GM23338 (cell line): ENCODE data around the gene TXNRD1. TPM values are rescaled to one million over a fixed set of nuclear protein-coding genes. Genes with fewer than 3 reads are reported as not detected.

Experiments used
- ATAC-seq: fragments of 200-7000 bp; cut with Tn5 transposase; 3 replicates; pipeline ENCODE4 v1.9.1; 2020
- DNase-seq: peaks from one replicate; pipeline ENCODE4 v3.0.0-alpha.2; 2015; ENCODE audit warnings: low spot score
- H2AFZ ChIP-seq: fragments of 200-600 bp; sonication (generic); 2 replicates; pipeline ENCODE4 v1.8.0; 2016; ENCODE audit warnings: antibody characterized with exemption, mild to moderate bottlenecking, moderate library complexity
- H3F3A ChIP-seq: fragments of 200-600 bp; sonication (generic); replicated peaks from 2 replicates; pipeline ENCODE4 v1.8.0; 2017; ENCODE audit warnings: antibody characterized with exemption, mixed run types, low read depth
- H3K27ac ChIP-seq: fragments of 200-600 bp; sonication (generic); 2 replicates; pipeline ENCODE4 v1.6.1; 2016; ENCODE audit warnings: low read depth
- H3K27me3 ChIP-seq: fragments of 200-600 bp; sonication (generic); 2 replicates; pipeline ENCODE4 v1.8.0; 2016; ENCODE audit warnings: mild to moderate bottlenecking, mixed run types, moderate library complexity; ENCODE audit not compliant: insufficient read depth
- H3K36me3 ChIP-seq: fragments of 200-600 bp; sonication (generic); 2 replicates; pipeline ENCODE4 v1.8.0; 2016; ENCODE audit warnings: mild to moderate bottlenecking; ENCODE audit not compliant: insufficient read depth
- H3K4me1 ChIP-seq: fragments of 200-600 bp; sonication (generic); 2 replicates; pipeline ENCODE4 v1.8.0; 2016; ENCODE audit warnings: mild to moderate bottlenecking, moderate library complexity; ENCODE audit not compliant: insufficient read depth
- H3K4me2 ChIP-seq: fragments of 200-600 bp; sonication (generic); 2 replicates; pipeline ENCODE4 v1.7.1; 2017; ENCODE audit warnings: mixed run types
- H3K4me3 ChIP-seq: fragments of 200-600 bp; sonication (generic); 2 replicates; pipeline ENCODE4 v1.6.1; 2016; ENCODE audit warnings: mixed run types
- H3K79me2 ChIP-seq: fragments of 200-600 bp; sonication (generic); replicated peaks from 2 replicates; pipeline ENCODE4 v1.8.0; 2017; ENCODE audit warnings: mild to moderate bottlenecking; ENCODE audit not compliant: insufficient read depth
- H3K9me2 ChIP-seq: fragments of 200-600 bp; sonication (generic); 2 replicates; pipeline ENCODE4 v1.8.0; 2017; ENCODE audit not compliant: insufficient read depth
- H4K20me1 ChIP-seq: fragments of 200-600 bp; sonication (generic); replicated peaks from 2 replicates; pipeline ENCODE4 v1.8.0; 2017; ENCODE audit warnings: mild to moderate bottlenecking; ENCODE audit not compliant: insufficient read depth
- H3K27ac Mint-ChIP-seq: 2 replicates; pipeline ENCODE4 v1.8.0; 2020; ENCODE audit warnings: inconsistent platforms, mild to moderate bottlenecking, moderate library complexity, mixed read lengths
- H3K27me3 Mint-ChIP-seq: 3 replicates; pipeline ENCODE4 v1.8.0; 2022; ENCODE audit warnings: low read depth, mild to moderate bottlenecking, moderate library complexity, mixed read lengths, inconsistent platforms; ENCODE audit not compliant: insufficient read depth, poor library complexity
- H3K36me3 Mint-ChIP-seq: 3 replicates; pipeline ENCODE4 v1.8.0; 2021; ENCODE audit warnings: low read depth, mild to moderate bottlenecking, inconsistent platforms, moderate library complexity, mixed read lengths
- H3K4me1 Mint-ChIP-seq: 3 replicates; pipeline ENCODE4 v1.8.0; 2020; ENCODE audit warnings: mild to moderate bottlenecking, inconsistent platforms, mixed read lengths
- H3K4me3 Mint-ChIP-seq: 3 replicates; pipeline ENCODE4 v1.8.0; 2021; ENCODE audit warnings: moderate library complexity, mild to moderate bottlenecking, inconsistent platforms, mixed read lengths
- H3K9me3 Mint-ChIP-seq: 3 replicates; pipeline ENCODE4 v1.8.0; 2020; ENCODE audit warnings: moderate library complexity, mild to moderate bottlenecking, inconsistent platforms, mixed read lengths
- CREB1 ChIP-seq: fragments of 250-450 bp; sonication (Bioruptor Pico); IDR thresholded peaks from 2 replicates; pipeline ENCODE4 v1.5.0; 2020; ENCODE audit warnings: low read depth, mild to moderate bottlenecking, moderate library complexity
- CTCF ChIP-seq, 2 experiments: fragments of 200-600 bp in 1 of 2; sonication (generic) in 1 of 2; conservative IDR thresholded peaks; 2 replicates each; pipeline versions ENCODE4 v1.5.1 to v1.6.1; 2016 to 2017; ENCODE audit warnings: antibody characterized with exemption in 2 of 2, low read depth in 2 of 2, mild to moderate bottlenecking in 2 of 2, moderate library complexity in 1 of 2
- ETS1 ChIP-seq: IDR thresholded peaks from 2 replicates; pipeline ENCODE4 v1.6.1; 2016; ENCODE audit warnings: antibody characterized with exemption
- EZH2 ChIP-seq: fragments of 200-600 bp; sonication (generic); IDR thresholded peaks from one replicate; pipeline ENCODE4 v1.8.0; 2017; ENCODE audit warnings: antibody characterized with exemption, mild to moderate bottlenecking, low read depth; ENCODE audit not compliant: unreplicated experiment
- EZH2phosphoT487 ChIP-seq: fragments of 200-600 bp; sonication (generic); IDR thresholded peaks from one replicate; pipeline ENCODE4 v1.8.1; 2018; ENCODE audit warnings: antibody characterized with exemption; ENCODE audit not compliant: unreplicated experiment
- JUNB ChIP-seq: IDR thresholded peaks from one replicate; pipeline ENCODE4 v1.6.1; 2016; ENCODE audit warnings: antibody characterized with exemption; ENCODE audit not compliant: unreplicated experiment
- STAT1 ChIP-seq: IDR thresholded peaks from one replicate; pipeline ENCODE4 v1.6.1; 2016; ENCODE audit warnings: antibody characterized with exemption; ENCODE audit not compliant: unreplicated experiment
- ZNF114 ChIP-seq: fragments of 250-450 bp; sonication (Bioruptor Pico); IDR thresholded peaks from 2 replicates; pipeline ENCODE4 v1.5.0; 2020; ENCODE audit warnings: mild to moderate bottlenecking, moderate library complexity
- ZNF331 ChIP-seq: fragments of 250-450 bp; sonication (Bioruptor Pico); IDR thresholded peaks from 2 replicates; pipeline ENCODE4 v1.5.0; 2020; ENCODE audit warnings: low read depth, mild to moderate bottlenecking, moderate library complexity
- polyA plus RNA-seq: library from polyadenylated mRNA; unstranded; fragments of >200 nt; fragmentation: Nextera tagmentation; extraction: Ambion mirVana; gene quantifications from 2 replicates; pipeline ENCODE4 v1.2.1, GENCODE V29; 2016
- total RNA-seq: library from RNA; depleted of rRNA; stranded (reverse); fragments of >200 nt; shearing (Covaris generic); gene quantifications from 2 replicates; pipeline ENCODE4 v1.2.3, GENCODE V29; 2014
- TF ChIP-seq, protein P1 (sequence below): IDR thresholded peaks from one replicate; pipeline ENCODE4 v1.6.1; 2018; ENCODE audit warnings: antibody characterized with exemption; ENCODE audit not compliant: unreplicated experiment

TXNRD1 gene
- total and polyA plus RNA-seq, 2 experiments from 2014 or later = 115 to 127 TPM

DNA sequence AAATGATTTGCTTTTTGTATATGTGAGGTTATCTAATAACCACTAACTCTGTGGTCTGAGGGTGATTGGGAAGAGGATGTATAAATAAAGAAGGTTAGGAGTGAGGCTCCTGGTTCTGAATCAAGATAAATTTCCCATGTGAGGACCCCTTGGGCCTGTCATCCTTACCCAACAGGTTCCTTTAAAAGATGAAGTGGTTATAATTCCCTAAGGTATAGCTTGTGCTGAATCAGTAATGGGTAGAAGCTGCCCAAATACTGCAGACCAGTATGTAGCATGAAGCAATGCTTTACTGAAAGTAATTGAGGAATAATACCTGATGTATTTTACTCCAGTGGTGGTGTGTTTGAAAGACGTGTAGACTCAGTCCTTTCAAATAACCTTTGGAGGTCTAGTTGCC lies 96.6 kb downstream of the TXNRD1 start (continued):
- TF ChIP-seq EZH2 (no peak), EZH2phosphoT487 (no peak), ZNF331 (CRISPR knock-in tag) (no peak), CTCF (conservative IDR thresholded peaks at IDR 0.05; ENCODE audit: low read depth in 2 of 2) (no peak), JUNB (no peak), STAT1 (no peak), ETS1 (no peak), CREB1 (CRISPR knock-in tag) (no peak)
- TF ChIP-seq, protein P1, sequence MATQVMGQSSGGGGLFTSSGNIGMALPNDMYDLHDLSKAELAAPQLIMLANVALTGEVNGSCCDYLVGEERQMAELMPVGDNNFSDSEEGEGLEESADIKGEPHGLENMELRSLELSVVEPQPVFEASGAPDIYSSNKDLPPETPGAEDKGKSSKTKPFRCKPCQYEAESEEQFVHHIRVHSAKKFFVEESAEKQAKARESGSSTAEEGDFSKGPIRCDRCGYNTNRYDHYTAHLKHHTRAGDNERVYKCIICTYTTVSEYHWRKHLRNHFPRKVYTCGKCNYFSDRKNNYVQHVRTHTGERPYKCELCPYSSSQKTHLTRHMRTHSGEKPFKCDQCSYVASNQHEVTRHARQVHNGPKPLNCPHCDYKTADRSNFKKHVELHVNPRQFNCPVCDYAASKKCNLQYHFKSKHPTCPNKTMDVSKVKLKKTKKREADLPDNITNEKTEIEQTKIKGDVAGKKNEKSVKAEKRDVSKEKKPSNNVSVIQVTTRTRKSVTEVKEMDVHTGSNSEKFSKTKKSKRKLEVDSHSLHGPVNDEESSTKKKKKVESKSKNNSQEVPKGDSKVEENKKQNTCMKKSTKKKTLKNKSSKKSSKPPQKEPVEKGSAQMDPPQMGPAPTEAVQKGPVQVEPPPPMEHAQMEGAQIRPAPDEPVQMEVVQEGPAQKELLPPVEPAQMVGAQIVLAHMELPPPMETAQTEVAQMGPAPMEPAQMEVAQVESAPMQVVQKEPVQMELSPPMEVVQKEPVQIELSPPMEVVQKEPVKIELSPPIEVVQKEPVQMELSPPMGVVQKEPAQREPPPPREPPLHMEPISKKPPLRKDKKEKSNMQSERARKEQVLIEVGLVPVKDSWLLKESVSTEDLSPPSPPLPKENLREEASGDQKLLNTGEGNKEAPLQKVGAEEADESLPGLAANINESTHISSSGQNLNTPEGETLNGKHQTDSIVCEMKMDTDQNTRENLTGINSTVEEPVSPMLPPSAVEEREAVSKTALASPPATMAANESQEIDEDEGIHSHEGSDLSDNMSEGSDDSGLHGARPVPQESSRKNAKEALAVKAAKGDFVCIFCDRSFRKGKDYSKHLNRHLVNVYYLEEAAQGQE = no peak

DNA sequence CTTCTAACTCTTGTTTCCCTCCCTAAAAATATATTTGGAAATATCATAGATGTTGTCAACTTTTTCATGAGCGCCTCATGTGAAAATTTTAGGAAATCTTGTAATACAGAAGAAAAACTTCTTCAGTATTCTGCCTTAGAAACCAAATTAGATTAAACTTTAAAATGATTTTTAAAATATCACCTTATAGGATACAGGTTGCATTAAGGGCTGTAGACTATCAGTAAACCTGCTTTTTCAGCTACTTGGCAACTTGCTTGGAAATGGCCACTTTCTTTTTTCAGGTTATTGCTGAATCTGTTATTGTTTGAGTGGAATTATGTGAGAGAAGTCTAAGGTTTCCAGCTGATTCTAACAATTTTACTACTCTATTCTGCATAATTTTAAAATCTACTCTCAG lies 97.1 kb downstream of the TXNRD1 start:
- Histone ChIP-seq H3K4me2 (no peak overlapping the region), H2AFZ (no peak overlapping the region), H3K27me3 (no peaks in the 10 kb centered on the region), H3K9me2 (no peaks in the 10 kb centered on the region), H3K36me3 (peaks cover 44% of the 10 kb centered on the region), H3K79me2 (peaks cover 45% of the 10 kb centered on the region), H4K20me1 (peaks cover 10% of the 10 kb centered on the region), H3F3A (no peaks in the 10 kb centered on the region), H3K4me1 (no peaks in the 10 kb centered on the region; the same call in 1 of the 2 replicates), H3K4me3 (no peak overlapping the region), H3K27ac (no peak overlapping the region)
- Mint-ChIP-seq H3K27ac (no peak overlapping the region), H3K36me3 (peaks cover 64% of the 10 kb centered on the region), H3K27me3 (no peaks in the 10 kb centered on the region), H3K4me3 (no peak overlapping the region), H3K9me3 (no peaks in the 10 kb centered on the region), H3K4me1 (peaks cover 4% of the 10 kb centered on the region)
- no peak for DNase-seq
- no peak for ATAC-seq
- TF ChIP-seq ZNF114 (CRISPR knock-in tag) = no peak
- TF ChIP-seq ZNF331 (CRISPR knock-in tag) = no peak
- no peak for TF ChIP-seq JUNB
- TF ChIP-seq, protein P1 = no peak
